Breast epithelium (tissue), 3 donors: ENCODE data around the gene NRGN.

Experiments
- POLR2A ChIP-seq: fragments of 450-650 bp; IDR thresholded peaks from one replicate; pipeline ENCODE4 v1.6.1; 2016; ENCODE audit warnings: antibody characterized with exemption, mild to moderate bottlenecking, moderate library complexity
- TF ChIP-seq, protein P1 (sequence below), 3 donors: fragments of 450-650 bp; IDR thresholded peaks; one replicate each; pipeline ENCODE4 v1.5.1; 2016 to 2017; ENCODE audit warnings: antibody characterized with exemption in 3 of 3, mild to moderate bottlenecking in 3 of 3, moderate library complexity in 3 of 3

DNA sequence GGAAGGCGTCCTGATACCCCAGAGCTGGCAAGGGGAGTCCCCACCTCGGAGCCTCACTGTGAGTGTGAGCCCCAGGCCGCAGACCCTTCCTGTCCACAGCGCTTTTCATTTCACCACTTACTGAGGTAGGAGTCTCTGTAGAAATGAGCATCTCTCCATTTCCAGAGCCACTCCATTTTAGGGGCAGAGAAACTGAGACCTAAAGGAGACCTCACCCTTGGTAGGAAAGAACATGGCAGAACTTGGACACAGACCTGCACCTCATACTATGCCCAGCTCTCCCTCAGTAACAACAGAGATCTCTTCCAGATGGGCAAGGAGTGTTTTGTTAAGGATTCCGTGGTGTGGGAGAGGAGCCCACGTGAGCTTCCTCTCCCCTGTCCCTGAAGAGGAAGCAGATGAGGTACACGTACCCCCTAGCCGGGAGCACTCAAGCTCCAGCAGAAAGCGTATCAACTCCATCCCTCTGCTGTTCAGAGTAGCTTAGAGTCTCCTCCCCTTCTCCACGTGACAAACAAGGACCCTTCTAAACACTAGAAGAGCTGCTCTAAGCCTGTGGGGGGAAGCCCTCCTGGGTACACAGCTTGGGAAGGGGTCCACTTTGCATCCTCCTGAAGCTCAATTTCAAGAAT is 12.8 kb downstream of the NRGN start:
- TF ChIP-seq, protein P1, sequence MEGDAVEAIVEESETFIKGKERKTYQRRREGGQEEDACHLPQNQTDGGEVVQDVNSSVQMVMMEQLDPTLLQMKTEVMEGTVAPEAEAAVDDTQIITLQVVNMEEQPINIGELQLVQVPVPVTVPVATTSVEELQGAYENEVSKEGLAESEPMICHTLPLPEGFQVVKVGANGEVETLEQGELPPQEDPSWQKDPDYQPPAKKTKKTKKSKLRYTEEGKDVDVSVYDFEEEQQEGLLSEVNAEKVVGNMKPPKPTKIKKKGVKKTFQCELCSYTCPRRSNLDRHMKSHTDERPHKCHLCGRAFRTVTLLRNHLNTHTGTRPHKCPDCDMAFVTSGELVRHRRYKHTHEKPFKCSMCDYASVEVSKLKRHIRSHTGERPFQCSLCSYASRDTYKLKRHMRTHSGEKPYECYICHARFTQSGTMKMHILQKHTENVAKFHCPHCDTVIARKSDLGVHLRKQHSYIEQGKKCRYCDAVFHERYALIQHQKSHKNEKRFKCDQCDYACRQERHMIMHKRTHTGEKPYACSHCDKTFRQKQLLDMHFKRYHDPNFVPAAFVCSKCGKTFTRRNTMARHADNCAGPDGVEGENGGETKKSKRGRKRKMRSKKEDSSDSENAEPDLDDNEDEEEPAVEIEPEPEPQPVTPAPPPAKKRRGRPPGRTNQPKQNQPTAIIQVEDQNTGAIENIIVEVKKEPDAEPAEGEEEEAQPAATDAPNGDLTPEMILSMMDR (IDR thresholded peaks at IDR 0.05): no peak
- TF ChIP-seq POLR2A: no peak
